ENCODE measurements around the gene ZBTB5.

Gene ZBTB5

DNA sequence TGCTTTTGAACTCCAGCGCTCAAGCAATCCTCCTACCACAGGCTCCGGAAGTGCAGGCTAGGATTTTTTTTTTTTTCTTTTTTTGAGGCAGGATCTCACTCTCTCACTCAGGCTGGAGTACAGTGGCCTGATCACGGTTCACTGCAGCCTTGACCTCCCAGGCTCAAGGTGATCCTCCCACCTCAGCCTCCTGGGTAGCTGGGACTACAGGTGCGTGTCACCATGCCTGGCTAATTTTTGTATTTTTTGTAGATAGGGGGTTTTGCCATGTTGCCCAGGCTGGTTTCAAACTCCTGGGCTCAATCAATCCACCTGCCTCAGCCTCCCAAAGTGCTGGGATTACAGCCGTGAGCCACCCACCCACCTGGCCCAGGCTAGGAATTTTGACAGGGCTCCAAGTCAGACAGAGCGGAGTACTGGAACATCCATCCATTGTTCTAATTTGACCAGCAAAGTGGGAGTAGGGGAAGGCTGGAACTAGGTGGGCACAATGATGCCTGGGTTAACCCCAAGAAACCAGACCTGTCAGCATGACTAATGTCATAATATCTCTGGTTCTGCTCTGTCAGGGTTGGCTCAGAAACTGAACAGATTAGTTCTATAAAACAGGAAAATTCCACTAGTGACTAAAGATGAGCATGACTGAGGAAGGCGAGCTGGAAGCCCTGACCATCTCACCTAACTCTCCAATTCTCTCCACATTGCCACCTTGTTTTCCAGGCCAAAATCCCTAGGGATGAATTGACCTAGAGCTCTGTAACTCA, 9.2 kb downstream of the ZBTB5 start:
- Histone ChIP-seq H3K4me1 (no peaks in the 10 kb centered on the region), H3K79me2 (peaks cover 4% of the 10 kb centered on the region), H3K9ac (no peak overlapping the region), H3K27me3 (ENCODE audit: control insufficient read depth, insufficient read depth, low read length) (no peaks in the 10 kb centered on the region), H2AFZ (no peak overlapping the region), H3K4me3 (ENCODE audit: low read depth, low read length) (no peak overlapping the region), H3K9me3 (ENCODE audit: control insufficient read depth, low read length) (no peaks in the 10 kb centered on the region), H3K4me2 (ENCODE audit: low read length) (no peak overlapping the region), H3K27ac (no peak overlapping the region), H3K36me3 (ENCODE audit: control insufficient read depth, insufficient read depth, low read length) (no peaks in the 10 kb centered on the region)
- TF ChIP-seq, protein P1, sequence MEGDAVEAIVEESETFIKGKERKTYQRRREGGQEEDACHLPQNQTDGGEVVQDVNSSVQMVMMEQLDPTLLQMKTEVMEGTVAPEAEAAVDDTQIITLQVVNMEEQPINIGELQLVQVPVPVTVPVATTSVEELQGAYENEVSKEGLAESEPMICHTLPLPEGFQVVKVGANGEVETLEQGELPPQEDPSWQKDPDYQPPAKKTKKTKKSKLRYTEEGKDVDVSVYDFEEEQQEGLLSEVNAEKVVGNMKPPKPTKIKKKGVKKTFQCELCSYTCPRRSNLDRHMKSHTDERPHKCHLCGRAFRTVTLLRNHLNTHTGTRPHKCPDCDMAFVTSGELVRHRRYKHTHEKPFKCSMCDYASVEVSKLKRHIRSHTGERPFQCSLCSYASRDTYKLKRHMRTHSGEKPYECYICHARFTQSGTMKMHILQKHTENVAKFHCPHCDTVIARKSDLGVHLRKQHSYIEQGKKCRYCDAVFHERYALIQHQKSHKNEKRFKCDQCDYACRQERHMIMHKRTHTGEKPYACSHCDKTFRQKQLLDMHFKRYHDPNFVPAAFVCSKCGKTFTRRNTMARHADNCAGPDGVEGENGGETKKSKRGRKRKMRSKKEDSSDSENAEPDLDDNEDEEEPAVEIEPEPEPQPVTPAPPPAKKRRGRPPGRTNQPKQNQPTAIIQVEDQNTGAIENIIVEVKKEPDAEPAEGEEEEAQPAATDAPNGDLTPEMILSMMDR (IDR thresholded peaks at IDR 0.05) = no peak

DNA sequence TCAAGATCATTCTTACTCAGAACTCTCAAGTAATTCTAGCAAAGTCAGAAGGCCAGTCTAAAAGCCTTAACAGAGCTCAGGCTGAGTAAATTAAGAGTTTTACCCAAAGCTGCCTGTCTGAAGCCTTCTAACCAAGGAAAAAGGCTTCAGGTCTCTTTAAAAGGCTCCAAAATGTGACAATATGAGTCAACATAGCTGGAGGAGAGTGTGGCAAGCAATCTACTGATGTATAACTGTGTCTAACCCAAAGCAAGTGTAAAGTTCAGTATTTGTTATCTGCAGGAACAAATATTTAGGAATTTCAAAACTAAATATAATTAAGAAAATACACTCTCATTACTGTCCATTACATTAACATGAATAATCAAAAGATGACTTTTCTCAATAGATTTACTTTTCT, 11.0 kb downstream of the ZBTB5 start:
- TF ChIP-seq, protein P1 (IDR thresholded peaks at IDR 0.05) = no peak
- Histone ChIP-seq H2AFZ (no peak overlapping the region), H3K79me2 (peaks cover 3% of the 10 kb centered on the region), H3K4me3 (ENCODE audit: low read depth, low read length) (no peak overlapping the region), H3K27ac (no peak overlapping the region), H3K4me2 (ENCODE audit: low read length) (no peak overlapping the region), H3K4me1 (no peaks in the 10 kb centered on the region), H3K9me3 (ENCODE audit: control insufficient read depth, low read length) (no peaks in the 10 kb centered on the region), H3K36me3 (ENCODE audit: control insufficient read depth, insufficient read depth, low read length) (no peaks in the 10 kb centered on the region), H3K9ac (no peak overlapping the region), H3K27me3 (ENCODE audit: control insufficient read depth, insufficient read depth, low read length) (no peaks in the 10 kb centered on the region)

DNA sequence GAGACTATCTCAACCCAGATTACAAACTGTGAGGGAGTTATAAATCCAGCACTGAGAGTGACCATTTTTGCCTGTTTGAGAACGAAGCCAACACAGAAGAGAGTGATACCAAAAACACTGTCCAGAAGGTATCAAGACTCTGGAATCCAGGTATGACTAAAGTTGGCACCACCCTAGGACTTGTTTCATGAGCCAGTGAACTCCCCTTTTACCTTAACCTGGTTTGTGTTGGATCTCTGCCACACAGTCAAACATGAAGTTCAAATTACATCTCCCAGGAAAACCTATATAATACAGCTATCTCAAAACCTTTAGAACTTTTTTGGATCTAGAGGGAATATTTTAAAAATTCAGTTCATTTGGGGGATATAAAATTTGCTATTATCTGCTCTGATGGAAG, 11.4 kb downstream of the ZBTB5 start:
- TF ChIP-seq, protein P1 (IDR thresholded peaks at IDR 0.05) = no peak
- Histone ChIP-seq H3K4me2 (ENCODE audit: low read length) (peak overlapping the region; percentile 23), H3K79me2 (peaks cover 4% of the 10 kb centered on the region)

DNA sequence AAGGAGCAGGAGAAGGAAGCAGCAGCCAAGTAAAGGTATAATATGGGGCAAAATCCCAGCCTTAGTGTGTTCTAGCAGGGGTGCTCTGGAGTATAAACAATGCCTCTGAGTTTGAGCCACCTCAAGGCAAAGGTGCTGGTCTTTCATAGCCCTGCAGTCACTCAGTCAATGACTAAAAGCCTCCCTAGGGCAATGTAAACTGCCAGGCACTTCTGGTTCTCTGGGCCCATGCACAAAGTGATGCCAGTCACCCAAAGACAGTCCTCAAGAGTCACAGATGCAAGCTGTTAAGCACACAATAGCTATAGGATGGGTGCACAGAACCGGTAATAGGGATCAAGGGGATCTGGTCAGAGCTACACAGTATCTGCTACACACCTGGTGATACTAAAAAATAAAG, 12.6 kb downstream of the ZBTB5 start:
- Histone ChIP-seq H3K79me2 (peaks cover 4% of the 10 kb centered on the region), H3K9me3 (ENCODE audit: control insufficient read depth, low read length) (no peaks in the 10 kb centered on the region), H3K9ac (no peak overlapping the region), H3K4me2 (ENCODE audit: low read length) (no peak overlapping the region), H3K4me1 (no peaks in the 10 kb centered on the region), H3K27me3 (ENCODE audit: control insufficient read depth, insufficient read depth, low read length) (no peaks in the 10 kb centered on the region), H3K4me3 (ENCODE audit: low read depth, low read length) (no peak overlapping the region), H2AFZ (no peak overlapping the region), H3K27ac (no peak overlapping the region), H3K36me3 (ENCODE audit: control insufficient read depth, insufficient read depth, low read length) (no peaks in the 10 kb centered on the region)
- TF ChIP-seq, protein P1 (IDR thresholded peaks at IDR 0.05) = no peak

More for the DNA sequence above, 11.4 kb downstream of the ZBTB5 start:
- H3K9ac ChIP-seq = no peak overlapping the region
- no peaks in the 10 kb centered on the region for H3K36me3 ChIP-seq (ENCODE audit: control insufficient read depth, insufficient read depth, low read length)
- H3K4me3 ChIP-seq (ENCODE audit: low read depth, low read length) = no peak overlapping the region
- no peak overlapping the region for H3K27ac ChIP-seq
- no peaks in the 10 kb centered on the region for H3K4me1 ChIP-seq
- no peaks in the 10 kb centered on the region for H3K27me3 ChIP-seq (ENCODE audit: control insufficient read depth, insufficient read depth, low read length)
- H2AFZ ChIP-seq = no peak overlapping the region
- no peaks in the 10 kb centered on the region for H3K9me3 ChIP-seq (ENCODE audit: control insufficient read depth, low read length)

DNA sequence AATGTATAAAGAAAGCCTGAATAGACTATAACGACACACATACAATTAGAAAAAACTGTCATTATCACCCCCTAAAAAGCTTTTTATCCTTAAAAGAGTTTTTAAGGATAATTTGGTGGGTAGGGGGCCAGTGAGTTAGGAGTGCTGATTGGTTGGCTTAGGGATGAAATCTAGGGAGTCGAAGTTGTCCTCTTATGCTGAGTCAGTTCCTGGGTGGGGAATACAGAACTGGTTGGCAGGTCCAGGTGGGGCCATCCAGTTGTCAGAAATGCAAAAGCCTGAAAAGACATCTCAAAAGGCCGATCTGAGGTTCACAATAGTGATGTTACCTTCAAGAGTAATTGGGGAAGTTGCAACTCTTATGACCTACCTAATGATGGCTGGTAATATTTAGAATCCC, 13.6 kb downstream of the ZBTB5 start:
- Histone ChIP-seq H3K36me3 (ENCODE audit: control insufficient read depth, insufficient read depth, low read length) (no peaks in the 10 kb centered on the region), H3K4me1 (peaks cover 2% of the 10 kb centered on the region), H2AFZ (no peak overlapping the region), H3K9ac (no peak overlapping the region), H3K4me2 (ENCODE audit: low read length) (no peak overlapping the region), H3K27ac (no peak overlapping the region), H3K79me2 (peaks cover 6% of the 10 kb centered on the region), H3K9me3 (ENCODE audit: control insufficient read depth, low read length) (no peaks in the 10 kb centered on the region), H3K4me3 (ENCODE audit: low read depth, low read length) (no peak overlapping the region), H3K27me3 (ENCODE audit: control insufficient read depth, insufficient read depth, low read length) (no peaks in the 10 kb centered on the region)
- TF ChIP-seq, protein P1 (IDR thresholded peaks at IDR 0.05) = no peak

All from parathyroid adenoma (tissue), 2 donors.